Mucosa of gallbladder (tissue), 1 donor: ENCODE results near the gene HK1. TPM values are rescaled to one million over a fixed set of nuclear protein-coding genes. Genes with fewer than 3 reads are reported as not detected.
"Not testable (repeated sequence)": the region's sequence is repeated elsewhere in the genome, so short reads cannot be mapped to it uniquely, and the experiment has no call there.

Experiments
- DNase-seq: peaks from one replicate; pipeline ENCODE4 v3.0.0-alpha.2; 2020; ENCODE audit warnings: low spot score
- total RNA-seq: library from RNA; stranded (reverse); gene quantifications from one replicate; pipeline ENCODE4 v1.2.1, GENCODE V29; 2021
- donor health status: DM: no; HTN: no; CAD: no.

HK1 gene
- total RNA-seq, 1 donor from 2014 or later, result 70.7 TPM

DNA sequence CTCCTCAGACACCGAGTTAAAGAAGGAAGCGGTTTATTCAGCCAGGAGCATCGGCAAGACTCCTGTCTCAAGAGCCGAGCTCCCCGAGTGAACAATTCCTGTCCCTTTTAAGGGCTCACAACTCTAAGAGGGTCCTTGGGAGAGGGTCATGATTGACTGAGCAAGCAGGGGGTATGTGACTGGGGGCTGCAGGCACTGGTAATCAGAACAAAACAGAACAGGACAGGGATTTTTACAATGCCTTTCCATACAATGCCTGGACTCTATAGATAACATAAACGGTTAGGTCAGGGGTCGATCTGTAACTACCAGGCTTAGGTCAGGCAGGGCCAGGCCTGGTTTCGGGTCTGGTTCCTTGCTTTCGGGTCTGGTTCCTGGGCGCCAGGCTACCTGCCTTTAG, 30.0 kb downstream of the HK1 start:
- not testable (repeated sequence) for DNase-seq

DNA sequence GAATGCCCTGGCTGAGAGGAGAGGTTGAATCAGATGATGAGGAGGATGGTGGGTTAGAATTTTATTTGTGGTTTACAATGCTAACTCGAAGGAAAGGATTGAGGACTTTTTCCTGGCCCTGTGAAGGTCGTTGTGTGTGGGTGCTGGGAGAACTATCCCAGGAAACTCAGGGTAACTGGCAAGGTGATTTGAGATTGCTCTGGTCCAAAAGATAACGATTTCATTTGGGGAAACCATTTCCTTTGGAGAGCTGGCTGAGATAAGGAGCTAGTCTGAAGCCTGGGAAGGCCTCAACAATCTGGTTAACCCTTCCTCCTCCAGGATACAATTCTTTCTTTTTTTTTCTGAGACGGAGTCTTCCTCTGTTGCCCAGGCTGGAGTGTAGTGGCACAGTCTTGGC, 33.0 kb downstream of the HK1 start:
- no peak for DNase-seq

DNA sequence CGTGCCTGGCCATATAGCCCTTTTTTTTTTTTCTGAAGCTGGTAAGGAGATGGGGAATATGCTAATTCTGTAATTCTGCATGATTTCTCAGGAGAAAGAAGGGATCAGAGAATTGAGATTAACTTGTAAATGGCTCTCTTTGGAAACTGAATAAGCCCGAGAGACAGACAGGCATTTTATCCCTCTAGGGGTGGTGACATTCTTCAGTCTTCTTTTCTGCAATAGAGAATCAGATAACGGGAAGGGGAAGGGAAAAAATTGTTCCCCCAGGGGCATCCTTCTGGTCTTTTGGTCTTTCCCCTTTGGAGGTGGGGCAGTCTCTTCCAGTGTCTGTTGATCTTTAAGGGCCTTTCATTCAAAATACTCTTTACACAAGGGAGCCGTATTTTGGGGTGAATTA, 34.2 kb downstream of the HK1 start:
- DNase-seq, result no peak

DNA sequence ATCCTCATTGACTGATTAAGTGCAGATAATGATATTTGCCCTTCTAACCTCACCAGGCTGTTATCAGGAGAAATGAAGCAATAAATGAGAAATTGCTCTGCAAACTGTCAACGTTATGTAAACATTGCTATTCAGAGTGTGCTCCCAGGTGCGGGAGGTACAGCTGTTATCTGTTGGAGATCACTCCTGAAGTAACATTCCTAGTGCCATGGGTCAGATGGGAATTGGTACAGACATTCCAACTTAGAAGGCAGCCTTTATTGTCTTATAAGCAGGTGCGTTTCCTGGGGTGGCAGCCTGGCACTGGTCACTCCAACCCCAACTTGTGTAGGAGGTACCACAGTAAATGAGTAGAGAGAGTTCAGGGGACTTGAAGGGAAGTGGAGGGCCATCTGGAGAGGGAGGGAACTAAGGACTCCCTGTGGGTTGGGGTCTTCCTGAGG, 36.8 kb downstream of the HK1 start:
- DNase-seq, result no peak

DNA sequence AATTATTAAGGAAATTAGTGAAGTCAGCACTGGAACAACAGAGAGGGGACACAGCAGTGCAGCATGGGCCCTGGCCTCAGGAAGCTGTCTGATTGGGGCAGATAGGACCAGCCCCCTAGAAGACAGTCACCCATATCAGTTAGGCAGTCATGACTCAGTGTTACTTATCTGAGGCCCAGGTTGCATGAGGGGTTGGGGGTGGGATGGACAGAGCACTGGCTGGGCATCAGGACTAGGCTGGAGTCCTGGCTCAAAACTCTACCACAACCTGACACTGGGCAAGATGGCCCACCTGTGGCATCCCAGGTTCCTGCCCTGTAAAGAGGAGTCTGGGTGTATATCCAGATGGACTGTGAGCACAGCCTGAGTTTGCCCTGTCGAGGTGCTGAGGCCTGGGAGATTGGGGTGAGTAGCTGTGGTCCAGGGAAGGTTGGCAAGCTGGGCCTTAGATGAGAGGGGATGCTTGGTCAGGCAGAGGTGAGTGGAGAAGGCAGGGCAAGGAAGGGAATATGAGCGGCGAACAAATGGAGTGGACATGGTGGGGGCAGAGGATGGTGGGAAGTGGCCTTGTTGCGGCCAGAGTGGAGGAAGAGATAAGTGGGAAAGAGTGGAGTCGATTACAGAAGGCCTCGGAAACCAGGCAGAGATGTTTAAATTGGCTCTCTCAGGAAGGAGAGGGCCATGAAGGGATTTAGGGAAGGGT, 37.5 kb downstream of the HK1 start:
- no peak for DNase-seq

DNA sequence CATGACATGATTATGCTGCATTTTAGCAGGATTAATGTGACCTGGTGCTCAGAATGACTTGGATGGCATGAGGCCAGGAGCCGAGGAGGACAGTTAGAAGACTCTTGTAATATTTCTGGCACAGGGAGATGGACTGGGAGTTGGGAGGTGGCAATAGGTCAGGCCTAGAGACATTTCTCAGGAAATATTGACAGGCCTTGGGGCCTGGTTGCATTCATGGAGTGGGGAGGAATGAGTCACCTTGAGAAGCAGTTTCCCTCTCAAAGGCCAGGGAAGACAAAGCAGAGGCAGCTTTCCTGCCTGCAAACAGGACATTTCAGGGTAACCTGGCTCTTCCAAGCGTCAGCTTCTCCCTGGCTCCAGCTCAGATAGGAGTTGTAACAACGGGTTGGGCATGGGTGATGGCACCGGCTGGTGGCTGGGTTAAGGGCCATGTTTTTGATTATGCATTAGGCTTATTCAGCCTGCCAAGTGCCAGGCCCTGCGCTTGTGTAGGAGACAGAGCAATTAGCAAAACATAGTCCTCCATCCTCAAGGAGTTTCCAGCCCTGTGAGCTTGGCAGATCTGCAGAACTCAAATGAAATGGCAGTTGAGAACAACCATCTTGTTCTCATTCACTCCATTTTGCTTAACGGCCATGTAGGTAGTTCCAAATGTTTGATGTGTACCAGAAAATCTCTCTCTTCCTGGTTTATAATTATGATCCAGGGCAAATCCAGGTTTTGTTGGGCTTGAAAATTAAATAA, 38.2 kb downstream of the HK1 start:
- no peak for DNase-seq

DNA sequence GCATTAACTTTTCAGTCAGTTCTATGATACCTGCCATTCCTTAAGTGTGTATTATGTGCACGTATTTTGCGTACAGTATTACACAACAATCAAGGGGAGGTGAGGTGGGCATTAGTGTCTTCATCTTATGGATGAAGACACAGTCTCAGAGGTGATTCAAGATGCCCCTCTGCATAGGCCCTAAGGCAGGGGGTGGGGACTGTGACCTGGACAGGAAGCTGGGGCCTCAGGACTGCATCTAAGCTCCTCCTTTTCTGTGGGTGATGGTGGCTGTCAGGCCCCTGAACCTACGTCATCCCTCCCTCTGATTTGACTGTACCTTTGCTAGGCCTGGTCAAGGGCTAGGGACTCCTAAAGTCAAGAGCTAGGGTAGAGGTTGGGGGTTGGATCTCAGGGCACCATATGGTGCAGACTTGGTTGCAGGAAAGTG, 38.9 kb downstream of the HK1 start:
- DNase-seq, result no peak

DNA sequence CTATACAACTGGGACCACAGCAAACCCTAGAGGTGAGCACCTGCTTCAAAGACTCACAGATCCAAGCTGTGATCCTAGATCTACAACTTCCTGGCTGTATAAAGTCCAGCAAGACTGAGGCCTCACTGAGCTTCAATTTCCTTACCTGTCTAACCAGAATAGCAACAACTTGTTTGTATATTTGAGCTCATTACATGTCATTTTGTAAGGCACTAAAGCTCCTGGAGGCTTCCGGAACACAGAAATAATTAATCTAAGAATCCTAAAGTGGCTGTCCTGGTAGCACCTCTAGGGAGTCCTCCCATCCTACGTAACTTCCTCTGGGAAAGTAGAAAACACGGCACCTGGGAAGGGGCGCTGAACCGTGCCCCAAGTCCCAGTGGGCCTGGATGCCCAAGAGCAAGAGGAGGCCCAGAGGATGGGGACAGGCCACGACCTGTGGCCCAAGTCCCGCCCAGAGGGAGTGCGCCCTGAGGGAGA, 39.4 kb downstream of the HK1 start:
- DNase-seq, result no peak

DNA sequence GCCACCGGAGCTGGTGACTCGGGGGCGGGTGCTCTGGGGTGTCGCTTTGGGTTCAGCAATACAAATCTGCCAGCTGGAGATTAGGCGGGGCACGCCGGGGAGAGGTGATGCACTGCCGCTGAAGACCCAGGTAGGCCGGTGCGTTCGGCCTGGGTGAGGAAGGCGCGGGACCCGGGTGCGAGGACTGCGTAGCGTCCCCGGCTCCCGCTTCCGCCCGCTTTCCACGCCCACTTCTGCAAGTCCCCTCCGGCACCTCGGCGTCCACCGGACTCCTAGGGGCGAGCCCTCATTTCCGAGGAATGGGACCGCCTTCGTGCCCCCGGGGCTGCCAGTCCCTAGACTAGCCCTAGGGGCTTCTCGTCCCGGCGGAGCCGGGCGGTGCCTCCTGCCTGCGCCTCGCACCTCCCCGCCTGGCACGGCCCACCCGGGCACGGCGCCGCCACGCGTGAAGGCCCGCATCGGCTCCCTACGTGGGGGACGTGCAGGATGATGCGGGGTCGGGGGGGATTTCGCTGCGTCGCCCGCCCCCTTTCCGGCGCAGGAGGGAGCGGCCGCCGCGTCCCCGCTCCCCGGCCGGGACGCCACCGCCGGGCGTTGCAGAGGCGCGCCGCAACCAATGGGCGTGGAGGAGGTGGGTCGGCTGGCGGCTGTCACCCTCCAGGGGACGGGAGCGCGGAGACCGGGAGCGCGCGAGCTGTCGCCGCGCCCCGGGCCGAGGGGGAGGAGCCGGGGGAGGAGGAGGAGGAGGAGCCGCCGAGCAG, 40.0 kb downstream of the HK1 start:
- peak; percentile 90 for DNase-seq

DNA sequence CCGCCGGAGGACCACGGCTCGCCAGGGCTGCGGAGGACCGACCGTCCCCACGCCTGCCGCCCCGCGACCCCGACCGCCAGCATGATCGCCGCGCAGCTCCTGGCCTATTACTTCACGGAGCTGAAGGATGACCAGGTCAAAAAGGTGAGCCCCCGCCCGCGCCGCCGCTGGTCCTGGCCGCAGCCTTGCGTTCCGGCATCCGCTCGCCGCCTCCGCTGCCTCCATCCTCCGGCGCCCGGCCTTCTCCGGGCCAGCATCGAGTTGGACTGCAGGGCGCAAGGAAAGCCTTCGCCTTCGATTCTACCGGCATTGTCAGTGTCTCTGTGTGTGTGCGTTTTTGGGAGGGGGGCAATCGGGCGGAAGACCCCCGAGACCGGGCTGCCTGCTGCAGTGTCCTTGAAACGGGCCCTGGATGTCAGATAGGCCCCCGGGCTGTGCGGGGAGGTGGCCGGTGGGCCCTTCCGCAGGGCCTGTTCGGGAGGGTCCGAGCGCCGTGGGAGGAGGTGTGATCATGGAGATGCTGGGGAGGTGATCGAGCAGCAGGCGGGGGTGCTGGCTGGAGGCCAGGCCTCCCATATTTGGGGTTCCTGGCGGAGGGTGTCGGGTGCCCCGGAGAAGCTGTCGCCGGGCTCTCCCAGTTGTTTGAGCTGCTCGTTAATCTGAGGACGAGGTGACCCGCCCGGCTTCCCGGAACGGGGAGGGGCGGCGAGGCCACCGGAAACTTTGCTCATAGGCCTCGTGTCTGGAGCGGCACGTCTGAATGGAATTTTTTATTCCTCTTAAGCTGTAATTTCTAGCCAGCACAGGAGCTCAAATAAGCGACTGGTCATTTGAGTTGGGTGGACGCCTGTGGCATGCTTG, 40.8 kb downstream of the HK1 start:
- DNase-seq, result peak; percentile 69

DNA sequence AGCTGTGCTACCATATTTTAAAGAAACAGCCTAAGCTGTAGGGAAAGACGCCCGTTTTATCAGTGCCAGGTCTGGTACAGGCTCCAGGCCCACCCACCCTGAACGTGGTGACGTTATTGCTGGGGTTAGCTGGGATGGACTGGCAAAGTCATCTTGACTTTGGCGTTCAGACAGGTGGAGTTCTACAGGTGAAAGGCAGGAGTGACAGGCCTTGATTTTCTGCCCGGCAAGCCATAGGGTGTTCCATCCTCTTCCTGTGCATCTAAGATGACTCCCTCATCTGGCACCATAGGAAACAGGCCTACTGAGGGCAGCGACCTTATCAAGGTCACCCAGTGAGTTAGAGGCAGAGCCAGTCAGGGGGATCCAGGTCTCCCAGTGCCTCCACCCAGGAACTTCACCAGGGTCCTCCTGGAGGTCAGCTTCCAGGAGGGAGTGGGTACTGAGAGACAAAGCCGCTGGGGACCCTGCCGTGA, 41.6 kb downstream of the HK1 start:
- DNase-seq, result no peak

DNA sequence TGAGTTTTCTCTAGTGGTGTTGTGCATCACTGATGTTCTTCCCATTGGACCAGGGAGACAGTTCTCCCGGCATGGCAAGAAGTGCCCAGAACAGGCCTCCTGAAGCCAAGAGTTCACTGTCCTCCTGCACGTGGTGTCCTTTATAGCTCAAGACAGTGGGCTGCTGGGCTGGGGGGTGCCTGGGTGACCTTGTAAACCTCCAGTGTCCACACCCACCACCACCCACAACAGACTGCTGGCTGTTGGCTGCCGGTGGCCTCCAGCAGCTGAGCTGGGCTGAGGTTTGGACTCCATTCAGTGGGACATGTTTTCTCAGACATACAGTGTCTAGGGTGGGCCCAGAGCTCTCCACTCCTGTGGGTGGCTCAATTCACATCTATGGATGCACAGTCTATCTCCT, 42.2 kb downstream of the HK1 start:
- DNase-seq, result no peak

DNA sequence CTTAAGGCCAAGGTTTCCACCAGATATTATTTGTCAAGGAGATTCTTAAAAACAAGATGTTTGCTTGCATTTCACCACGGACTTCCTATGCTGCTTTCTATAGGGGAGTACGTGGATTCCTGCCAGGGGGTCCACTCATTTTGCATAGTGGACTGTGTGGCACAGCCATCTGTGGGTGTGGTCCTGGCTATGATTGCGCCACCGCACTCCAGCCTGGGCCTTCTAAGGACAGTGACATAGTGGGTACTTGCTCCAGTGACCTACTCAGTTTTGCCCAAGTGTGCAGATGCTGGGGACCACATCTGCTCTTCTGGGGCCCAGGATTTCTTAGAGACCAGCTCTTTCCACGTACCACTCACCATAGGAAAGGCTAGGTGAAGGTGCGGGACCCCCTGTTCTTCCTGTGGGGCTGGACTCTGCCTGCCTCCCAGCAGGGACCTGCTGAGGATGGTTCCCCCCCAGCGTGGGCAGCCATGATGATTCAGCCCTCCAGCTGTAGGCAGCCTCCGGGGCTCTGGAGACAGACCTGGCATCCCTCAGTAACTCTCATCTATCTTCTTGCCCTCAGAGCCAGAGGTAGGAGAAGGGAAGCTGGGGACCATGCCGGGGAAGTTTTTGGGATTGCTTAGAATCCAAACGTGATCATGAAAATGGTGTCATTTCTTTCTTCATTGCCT, 42.9 kb downstream of the HK1 start:
- no peak for DNase-seq

DNA sequence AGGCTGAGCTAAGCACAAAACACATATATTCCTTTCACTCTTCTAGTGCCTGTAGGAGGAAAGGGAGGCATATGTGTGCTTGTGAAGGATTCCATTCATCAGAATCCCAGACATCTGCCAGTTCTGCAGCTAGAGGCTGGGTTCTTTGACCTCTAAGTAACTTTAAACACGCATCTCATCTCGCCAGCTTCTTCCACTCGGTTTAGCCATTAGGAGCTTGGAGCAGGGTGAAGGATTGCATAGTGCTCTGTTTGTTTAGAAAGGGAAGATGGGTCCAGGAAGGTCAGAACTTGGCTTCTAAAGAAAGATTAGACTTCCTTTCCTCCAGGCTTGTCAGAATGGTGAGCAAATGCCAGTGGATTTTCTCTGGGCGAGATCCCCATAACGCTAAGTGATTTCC, 43.6 kb downstream of the HK1 start:
- no peak for DNase-seq

DNA sequence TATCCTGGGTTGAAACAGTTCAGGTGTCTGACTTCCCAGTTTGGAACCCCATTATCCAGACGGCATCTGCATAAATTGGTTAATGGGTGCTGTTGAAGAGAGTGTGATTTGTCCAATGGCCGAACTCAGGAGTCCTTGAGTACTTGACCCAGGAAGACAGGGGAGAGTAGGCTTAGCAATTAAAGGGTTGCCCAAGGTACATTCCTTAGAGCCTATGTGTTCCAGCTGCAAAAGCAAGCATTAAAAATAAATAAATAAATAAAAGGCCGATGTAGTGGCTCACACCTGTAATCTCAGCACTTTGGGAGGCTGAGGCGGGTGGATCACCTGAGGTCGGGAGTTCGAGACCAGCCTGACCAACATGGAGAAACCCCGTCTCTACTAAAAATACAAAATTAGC, 44.0 kb downstream of the HK1 start:
- DNase-seq, result not testable (repeated sequence)

DNA sequence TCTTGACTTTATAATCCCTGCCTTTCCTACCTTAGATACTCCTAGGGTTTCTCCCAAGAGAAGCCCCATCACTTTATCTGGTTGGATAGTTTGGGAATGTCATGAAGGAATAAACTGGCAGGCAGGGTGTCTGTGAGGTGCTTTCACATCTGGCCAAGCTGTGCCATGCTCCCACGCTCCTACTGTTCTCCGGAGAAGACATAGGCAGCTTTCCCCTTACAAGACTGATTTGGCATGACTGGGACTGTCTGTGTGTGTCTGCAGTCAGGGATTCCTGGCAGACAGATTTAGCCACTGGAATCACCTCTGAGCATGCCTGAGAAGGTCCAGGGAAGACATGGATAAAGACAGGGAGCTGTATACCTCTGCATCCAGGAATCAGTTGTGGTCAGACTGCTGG, 45.3 kb downstream of the HK1 start:
- DNase-seq, result no peak

DNA sequence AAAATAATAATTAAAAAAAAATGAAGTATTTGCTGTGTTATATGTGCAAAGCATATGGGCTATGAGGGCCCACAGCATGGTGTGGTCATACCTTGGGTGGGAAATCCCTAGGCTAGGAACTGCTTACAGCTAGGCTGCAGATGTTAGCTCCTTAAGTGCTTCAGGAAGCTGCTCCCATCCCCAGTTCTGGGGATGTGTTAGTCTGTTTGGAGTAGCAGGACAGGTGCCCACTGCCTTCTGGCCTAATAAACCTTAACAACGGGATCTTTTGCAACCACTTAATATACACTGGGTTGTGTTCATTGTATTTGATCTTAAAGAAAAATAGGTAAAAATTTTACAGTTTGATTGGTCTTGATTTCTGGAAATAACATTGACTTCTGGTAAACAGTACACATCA, 46.3 kb downstream of the HK1 start:
- no peak for DNase-seq

DNA sequence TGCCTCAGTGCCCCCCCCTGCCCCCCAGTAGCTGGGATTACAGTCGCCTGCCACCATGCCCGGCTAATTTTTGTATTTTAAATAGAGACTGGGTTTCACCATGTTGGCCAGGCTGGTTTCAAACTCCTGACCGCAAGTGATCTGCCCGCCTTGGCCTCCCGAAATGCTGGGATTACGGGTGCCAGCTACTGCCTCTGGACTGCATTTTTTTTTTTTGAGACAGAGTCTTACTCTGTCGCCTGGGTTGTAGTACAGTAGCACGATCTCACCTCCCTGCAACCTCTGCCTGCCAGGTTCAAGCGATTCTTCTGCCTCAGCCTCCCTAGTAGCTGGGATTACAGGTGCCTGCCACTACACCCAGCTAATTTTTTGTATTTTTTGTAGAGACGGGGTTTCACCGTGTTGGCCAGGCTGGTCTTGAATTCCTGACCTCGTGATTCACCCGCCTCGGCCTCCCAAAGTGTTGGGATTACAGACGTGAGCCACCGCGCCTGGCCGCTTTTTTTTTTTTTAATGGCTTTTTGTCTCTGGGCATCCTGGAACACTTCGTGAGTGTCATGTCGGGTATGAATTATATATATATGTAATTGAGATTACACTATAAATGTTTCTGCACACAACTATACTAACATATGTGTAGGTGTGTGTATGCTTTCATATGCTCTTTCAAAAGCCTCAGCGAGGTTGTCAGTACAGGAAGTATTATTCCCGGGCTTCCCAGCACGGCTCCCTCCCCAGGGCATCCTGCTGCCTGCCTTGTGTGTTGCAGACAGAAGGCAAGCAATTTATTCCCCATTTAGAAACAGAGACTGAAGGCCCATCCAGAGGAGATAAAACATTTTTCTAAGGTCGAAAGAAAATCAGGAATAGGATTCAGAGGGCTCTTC, 47.6 kb downstream of the HK1 start:
- not testable (repeated sequence) for DNase-seq

DNA sequence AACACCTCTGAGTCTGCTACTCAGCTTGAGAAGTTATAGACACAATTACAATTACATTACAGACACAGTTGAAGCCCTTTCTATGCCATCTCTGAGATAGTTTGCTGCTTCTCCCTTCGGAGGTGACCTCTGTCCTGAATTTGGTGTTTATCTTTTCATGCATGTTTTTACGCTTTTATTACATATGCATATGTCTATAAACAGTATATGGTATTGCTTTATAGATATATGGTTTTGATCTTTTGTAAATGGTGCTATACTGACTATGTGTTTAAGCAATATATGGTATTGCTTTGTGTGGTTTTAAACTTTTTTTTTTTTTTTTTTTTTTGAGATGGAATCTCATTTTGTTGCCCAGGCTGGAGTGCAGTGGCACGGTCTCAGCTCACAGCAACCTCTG, 48.4 kb downstream of the HK1 start:
- DNase-seq, result no peak
